ENCODE measurements around the gene ENTR1.

- TF ChIP-seq ZNF658 (tag by site-specific recombination; IDR thresholded peaks at IDR 0.05) (no peak), KLF7 (tag by site-specific recombination; IDR thresholded peaks at IDR 0.05; ENCODE audit: borderline replicate concordance) (no peak), BCL11A (tag by site-specific recombination; IDR thresholded peaks at IDR 0.05; ENCODE audit: low read depth) (no peak), ZNF596 (tag by site-specific recombination; IDR thresholded peaks at IDR 0.05) (no peak), ZNF777 (tag by site-specific recombination; IDR thresholded peaks at IDR 0.05; ENCODE audit: borderline replicate concordance) (no peak), ZNF354C (tag by site-specific recombination; IDR thresholded peaks at IDR 0.05; ENCODE audit: borderline replicate concordance, low read depth) (no peak), ZNF239 (tag by site-specific recombination; IDR thresholded peaks at IDR 0.05) (no peak), ZNF146 (tag by site-specific recombination; IDR thresholded peaks at IDR 0.05) (no peak)
- TF ChIP-seq, protein P1, sequence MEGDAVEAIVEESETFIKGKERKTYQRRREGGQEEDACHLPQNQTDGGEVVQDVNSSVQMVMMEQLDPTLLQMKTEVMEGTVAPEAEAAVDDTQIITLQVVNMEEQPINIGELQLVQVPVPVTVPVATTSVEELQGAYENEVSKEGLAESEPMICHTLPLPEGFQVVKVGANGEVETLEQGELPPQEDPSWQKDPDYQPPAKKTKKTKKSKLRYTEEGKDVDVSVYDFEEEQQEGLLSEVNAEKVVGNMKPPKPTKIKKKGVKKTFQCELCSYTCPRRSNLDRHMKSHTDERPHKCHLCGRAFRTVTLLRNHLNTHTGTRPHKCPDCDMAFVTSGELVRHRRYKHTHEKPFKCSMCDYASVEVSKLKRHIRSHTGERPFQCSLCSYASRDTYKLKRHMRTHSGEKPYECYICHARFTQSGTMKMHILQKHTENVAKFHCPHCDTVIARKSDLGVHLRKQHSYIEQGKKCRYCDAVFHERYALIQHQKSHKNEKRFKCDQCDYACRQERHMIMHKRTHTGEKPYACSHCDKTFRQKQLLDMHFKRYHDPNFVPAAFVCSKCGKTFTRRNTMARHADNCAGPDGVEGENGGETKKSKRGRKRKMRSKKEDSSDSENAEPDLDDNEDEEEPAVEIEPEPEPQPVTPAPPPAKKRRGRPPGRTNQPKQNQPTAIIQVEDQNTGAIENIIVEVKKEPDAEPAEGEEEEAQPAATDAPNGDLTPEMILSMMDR (tag by site-specific recombination; IDR thresholded peaks at IDR 0.05), result no peak
- TF ChIP-seq, protein P2, sequence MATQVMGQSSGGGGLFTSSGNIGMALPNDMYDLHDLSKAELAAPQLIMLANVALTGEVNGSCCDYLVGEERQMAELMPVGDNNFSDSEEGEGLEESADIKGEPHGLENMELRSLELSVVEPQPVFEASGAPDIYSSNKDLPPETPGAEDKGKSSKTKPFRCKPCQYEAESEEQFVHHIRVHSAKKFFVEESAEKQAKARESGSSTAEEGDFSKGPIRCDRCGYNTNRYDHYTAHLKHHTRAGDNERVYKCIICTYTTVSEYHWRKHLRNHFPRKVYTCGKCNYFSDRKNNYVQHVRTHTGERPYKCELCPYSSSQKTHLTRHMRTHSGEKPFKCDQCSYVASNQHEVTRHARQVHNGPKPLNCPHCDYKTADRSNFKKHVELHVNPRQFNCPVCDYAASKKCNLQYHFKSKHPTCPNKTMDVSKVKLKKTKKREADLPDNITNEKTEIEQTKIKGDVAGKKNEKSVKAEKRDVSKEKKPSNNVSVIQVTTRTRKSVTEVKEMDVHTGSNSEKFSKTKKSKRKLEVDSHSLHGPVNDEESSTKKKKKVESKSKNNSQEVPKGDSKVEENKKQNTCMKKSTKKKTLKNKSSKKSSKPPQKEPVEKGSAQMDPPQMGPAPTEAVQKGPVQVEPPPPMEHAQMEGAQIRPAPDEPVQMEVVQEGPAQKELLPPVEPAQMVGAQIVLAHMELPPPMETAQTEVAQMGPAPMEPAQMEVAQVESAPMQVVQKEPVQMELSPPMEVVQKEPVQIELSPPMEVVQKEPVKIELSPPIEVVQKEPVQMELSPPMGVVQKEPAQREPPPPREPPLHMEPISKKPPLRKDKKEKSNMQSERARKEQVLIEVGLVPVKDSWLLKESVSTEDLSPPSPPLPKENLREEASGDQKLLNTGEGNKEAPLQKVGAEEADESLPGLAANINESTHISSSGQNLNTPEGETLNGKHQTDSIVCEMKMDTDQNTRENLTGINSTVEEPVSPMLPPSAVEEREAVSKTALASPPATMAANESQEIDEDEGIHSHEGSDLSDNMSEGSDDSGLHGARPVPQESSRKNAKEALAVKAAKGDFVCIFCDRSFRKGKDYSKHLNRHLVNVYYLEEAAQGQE (tag by site-specific recombination; IDR thresholded peaks at IDR 0.05), result no peak
- TF ChIP-seq, protein P3, sequence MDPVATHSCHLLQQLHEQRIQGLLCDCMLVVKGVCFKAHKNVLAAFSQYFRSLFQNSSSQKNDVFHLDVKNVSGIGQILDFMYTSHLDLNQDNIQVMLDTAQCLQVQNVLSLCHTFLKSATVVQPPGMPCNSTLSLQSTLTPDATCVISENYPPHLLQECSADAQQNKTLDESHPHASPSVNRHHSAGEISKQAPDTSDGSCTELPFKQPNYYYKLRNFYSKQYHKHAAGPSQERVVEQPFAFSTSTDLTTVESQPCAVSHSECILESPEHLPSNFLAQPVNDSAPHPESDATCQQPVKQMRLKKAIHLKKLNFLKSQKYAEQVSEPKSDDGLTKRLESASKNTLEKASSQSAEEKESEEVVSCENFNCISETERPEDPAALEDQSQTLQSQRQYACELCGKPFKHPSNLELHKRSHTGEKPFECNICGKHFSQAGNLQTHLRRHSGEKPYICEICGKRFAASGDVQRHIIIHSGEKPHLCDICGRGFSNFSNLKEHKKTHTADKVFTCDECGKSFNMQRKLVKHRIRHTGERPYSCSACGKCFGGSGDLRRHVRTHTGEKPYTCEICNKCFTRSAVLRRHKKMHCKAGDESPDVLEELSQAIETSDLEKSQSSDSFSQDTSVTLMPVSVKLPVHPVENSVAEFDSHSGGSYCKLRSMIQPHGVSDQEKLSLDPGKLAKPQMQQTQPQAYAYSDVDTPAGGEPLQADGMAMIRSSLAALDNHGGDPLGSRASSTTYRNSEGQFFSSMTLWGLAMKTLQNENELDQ (tag by site-specific recombination; IDR thresholded peaks at IDR 0.05; ENCODE audit: low read depth), result no peak
- TF ChIP-seq, protein P4, sequence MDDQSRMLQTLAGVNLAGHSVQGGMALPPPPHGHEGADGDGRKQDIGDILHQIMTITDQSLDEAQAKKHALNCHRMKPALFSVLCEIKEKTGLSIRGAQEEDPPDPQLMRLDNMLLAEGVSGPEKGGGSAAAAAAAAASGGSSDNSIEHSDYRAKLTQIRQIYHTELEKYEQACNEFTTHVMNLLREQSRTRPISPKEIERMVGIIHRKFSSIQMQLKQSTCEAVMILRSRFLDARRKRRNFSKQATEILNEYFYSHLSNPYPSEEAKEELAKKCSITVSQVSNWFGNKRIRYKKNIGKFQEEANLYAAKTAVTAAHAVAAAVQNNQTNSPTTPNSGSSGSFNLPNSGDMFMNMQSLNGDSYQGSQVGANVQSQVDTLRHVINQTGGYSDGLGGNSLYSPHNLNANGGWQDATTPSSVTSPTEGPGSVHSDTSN (CRISPR knock-in tag; IDR thresholded peaks at IDR 0.05), result no peak; the same call in 1 of the 2 replicates
These were observed 11.0 kb downstream of the ENTR1 start for GRCh38 chr9:136399176-136400037.

All from HEK293 (cell line).